CD14-positive monocyte (primary cell): Measurements from ENCODE around the gene CHMP1A. TPM values are rescaled to one million over a fixed set of nuclear protein-coding genes. Genes with fewer than 3 reads are reported as not detected.

Source experiments
- DNase-seq, 3 donors: peaks; one replicate each; pipeline ENCODE4 v3.0.0-alpha.2; 2011 to 2022
- H2AFZ ChIP-seq: 2 replicates; pipeline ENCODE4 v1.6.0; 2012; ENCODE audit warnings: mild to moderate bottlenecking, low read depth, low read length, inconsistent platforms; ENCODE audit not compliant: insufficient read depth, poor library complexity, severe bottlenecking
- H3K27ac ChIP-seq, 2 donors: 1 replicate in 1 of 2; 2 replicates in 1 of 2; pipeline ENCODE4 v1.5.1; 2012 to 2013; ENCODE audit warnings: low read length in 2 of 2, control low read depth in 1 of 2, inconsistent platforms in 1 of 2, low read depth in 1 of 2, mild to moderate bottlenecking in 1 of 2
- H3K27me3 ChIP-seq, 2 donors: one replicate each; pipeline versions ENCODE4 v1.6.0 to v1.6.1; 2011 to 2013; ENCODE audit warnings: low read length in 2 of 2; ENCODE audit not compliant: control insufficient read depth in 2 of 2, insufficient read depth in 2 of 2
- H3K36me3 ChIP-seq, 2 donors: replicated peaks in 1 of 2; 1 replicate in 1 of 2; 2 replicates in 1 of 2; pipeline versions ENCODE4 v1.5.1 to v1.6.1; 2012 to 2013; ENCODE audit warnings: low read length in 2 of 2, control low read depth in 1 of 2, inconsistent platforms in 1 of 2, mild to moderate bottlenecking in 1 of 2; ENCODE audit not compliant: insufficient read depth in 2 of 2, control insufficient read depth in 1 of 2
- H3K4me1 ChIP-seq, 2 donors: 1 replicate in 1 of 2; 2 replicates in 1 of 2; pipeline versions ENCODE4 v1.5.1 to v1.6.1; 2012 to 2013; ENCODE audit warnings: low read length in 2 of 2, control low read depth in 1 of 2, inconsistent platforms in 1 of 2, mild to moderate bottlenecking in 1 of 2, moderate library complexity in 1 of 2; ENCODE audit not compliant: insufficient read depth in 2 of 2, control insufficient read depth in 1 of 2
- H3K4me2 ChIP-seq: replicated peaks from 2 replicates; pipeline ENCODE3; 2012; ENCODE audit warnings: low read length, moderate library complexity, mild to moderate bottlenecking; ENCODE audit not compliant: poor library complexity, severe bottlenecking; ENCODE audit errors: extremely low read depth
- H3K4me3 ChIP-seq, 3 experiments: fragments of 200-600 bp in 1 of 3; sonication (generic) in 1 of 3; replicated peaks in 1 of 3; 1 replicate in 2 of 3; 2 replicates in 1 of 3; pipeline ENCODE4 v1.5.1; 2011 to 2013; ENCODE audit warnings: low read length in 3 of 3, mild to moderate bottlenecking in 3 of 3, control low read depth in 2 of 3, low read depth in 2 of 3, inconsistent platforms in 1 of 3, moderate library complexity in 1 of 3
- H3K79me2 ChIP-seq: 2 replicates; pipeline ENCODE4 v1.6.0; 2012; ENCODE audit warnings: mild to moderate bottlenecking, control low read depth, inconsistent platforms, low read length, moderate library complexity; ENCODE audit not compliant: insufficient read depth
- H3K9ac ChIP-seq: 2 replicates; pipeline ENCODE4 v1.6.0; 2017; ENCODE audit warnings: low read length, mild to moderate bottlenecking; ENCODE audit not compliant: insufficient read depth, poor library complexity, severe bottlenecking
- H3K9me3 ChIP-seq, 2 donors: replicated peaks in 1 of 2; 1 replicate in 1 of 2; 2 replicates in 1 of 2; pipeline versions ENCODE4 v1.5.1 to v1.6.1; 2012 to 2013; ENCODE audit warnings: low read length in 2 of 2, control low read depth in 1 of 2; ENCODE audit not compliant: control insufficient read depth in 1 of 2, insufficient read depth in 1 of 2
- H4K20me1 ChIP-seq: 2 replicates; pipeline ENCODE4 v1.6.0; 2012; ENCODE audit warnings: mild to moderate bottlenecking, low read length, control low read depth, moderate library complexity; ENCODE audit not compliant: insufficient read depth
- H3K27ac Mint-ChIP-seq, 7 donors: one replicate each; pipeline ENCODE4 v1.8.0; 2020; ENCODE audit warnings: mild to moderate bottlenecking in 7 of 7, mixed read lengths in 7 of 7, moderate library complexity in 6 of 7, inconsistent platforms in 2 of 7
- H3K27me3 Mint-ChIP-seq, 3 donors: one replicate each; pipeline ENCODE4 v1.8.0; 2021 to 2022; ENCODE audit warnings: low read depth in 3 of 3, mild to moderate bottlenecking in 3 of 3, mixed read lengths in 3 of 3, moderate library complexity in 3 of 3, inconsistent platforms in 1 of 3
- H3K36me3 Mint-ChIP-seq, 2 donors: one replicate each; pipeline ENCODE4 v1.8.0; 2020; ENCODE audit warnings: mixed read lengths in 2 of 2, inconsistent platforms in 1 of 2, mild to moderate bottlenecking in 1 of 2
- H3K4me1 Mint-ChIP-seq: one replicate; pipeline ENCODE4 v1.8.0; 2020; ENCODE audit warnings: mild to moderate bottlenecking, mixed read lengths
- H3K4me3 Mint-ChIP-seq, 2 donors: one replicate each; pipeline ENCODE4 v1.8.0; 2020; ENCODE audit warnings: mild to moderate bottlenecking in 2 of 2, mixed read lengths in 2 of 2, moderate library complexity in 1 of 2
- H3K9me3 Mint-ChIP-seq, 7 donors: one replicate each; pipeline ENCODE4 v1.8.0; 2020 to 2022; ENCODE audit warnings: mixed read lengths in 7 of 7, mild to moderate bottlenecking in 6 of 7, moderate library complexity in 6 of 7, inconsistent platforms in 2 of 7
- WGBS: methylation state at CpG from one replicate; pipeline ENCODE4 v1.1.5; 2013; ENCODE audit warnings: missing lambda C conversion rate; ENCODE audit not compliant: insufficient coverage; 5-methylcytosine and 5-hydroxymethylcytosine counted together
- intact Hi-C, 2 donors: fragments of 100-400 bp; cut with micrococcal nuclease; formaldehyde crosslinking; loops; one replicate each; pipeline versions ENCODE4 v1.15.0 to v1.15.1; 2023
- polyA minus RNA-seq: library from RNA; depleted of rRNA, polyadenylated mRNA; stranded (reverse); fragments of >200 nt; gene quantifications from 2 replicates; pipeline ENCODE4 v1.2.3, GENCODE V29; 2012
- polyA plus RNA-seq, 3 donors: library from polyadenylated mRNA; depleted of rRNA in 1 of 3; unstranded in 2 of 3; stranded (reverse) in 1 of 3; fragments of 300-500 nt in 2 of 3; fragments of >200 nt in 1 of 3; fragmentation: Illumina TruSeq in 2 of 3; gene quantifications; 1 replicate in 2 of 3; 2 replicates in 1 of 3; pipeline ENCODE4 v1.2.3, GENCODE V29; 2012 to 2021
- total RNA-seq, 12 experiments: library from RNA in 1 of 12; stranded (reverse) in 1 of 12; fragments of 120-200 nt in 1 of 12; gene quantifications; one replicate each; pipeline ENCODE4 v1.2.4 and lab custom pipeline; 2013 to 2026; ENCODE audit warnings: mixed read lengths in 6 of 12, inconsistent platforms in 1 of 12
- TF ChIP-seq, protein P1 (sequence below): fragments of 200-600 bp; IDR thresholded peaks from one replicate; pipeline ENCODE4 v1.8.0; 2022; ENCODE audit warnings: antibody characterized with exemption, mild to moderate bottlenecking

The CHMP1A gene
- 48.3 TPM for total RNA-seq (2013)
- 10 to 100 TPM; 57.3 to 85.7 (median 76.6) TPM for polyA plus RNA-seq
- polyA minus RNA-seq, result 40.6 and 62.8 TPM in 2 replicates
- 29.1 to 68.0 (median 47.7) reads per million in 11 experiments for total RNA-seq (lab: John Stamatoyannopoulos, UW)

DNA sequence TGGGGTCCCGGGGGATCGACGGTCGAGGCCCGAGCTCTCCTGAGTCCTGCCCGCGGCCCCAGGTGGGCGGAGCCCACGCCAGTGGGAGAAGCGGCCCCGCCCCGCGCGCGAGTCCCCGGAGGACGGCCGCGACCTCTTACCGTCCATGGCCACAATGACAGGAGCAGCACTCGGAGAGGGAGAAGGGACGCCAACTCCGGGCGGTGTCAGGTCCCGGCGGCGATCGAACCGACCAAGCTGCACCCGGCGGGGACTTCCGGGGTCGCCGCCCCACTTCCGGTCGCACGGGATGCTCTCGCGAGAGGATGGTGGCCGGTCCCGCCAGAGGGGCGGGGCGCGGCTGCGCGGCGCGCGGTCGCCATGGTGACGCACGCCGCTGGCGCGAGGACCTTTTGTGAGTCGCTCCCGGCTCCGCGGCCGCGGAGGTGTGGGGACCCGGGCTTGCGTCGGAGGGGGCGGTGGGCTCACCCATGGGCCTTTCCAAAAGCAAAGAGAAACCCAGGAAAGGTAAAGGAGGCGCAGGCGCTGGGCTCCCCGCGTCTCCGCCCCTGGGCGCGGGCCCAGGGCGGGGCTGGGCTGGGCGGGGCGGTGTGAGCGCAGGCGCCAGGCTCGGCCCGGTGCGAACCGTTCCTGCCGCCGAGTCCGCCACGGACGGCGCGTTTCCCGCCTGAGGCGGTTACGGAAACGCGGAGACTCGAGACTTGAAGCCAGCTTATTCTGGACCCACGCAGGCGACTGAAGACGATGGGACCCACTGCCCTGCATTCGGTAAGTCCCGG, at the start of gene CHMP1A, which contains the start of gene SPATA33:
Gene CHMP1A (minus strand): TSS at position 267 of the 779 bp plus-strand sequence. CDS start 120 bp downstream, at position 147.
Gene SPATA33 (plus strand): TSS at position 395 of the 779 bp plus-strand sequence. CDS start 76 bp downstream, at position 471.
- DNase-seq, result peak; percentile 83 to 90 (median 85)
- TF ChIP-seq, protein P1, sequence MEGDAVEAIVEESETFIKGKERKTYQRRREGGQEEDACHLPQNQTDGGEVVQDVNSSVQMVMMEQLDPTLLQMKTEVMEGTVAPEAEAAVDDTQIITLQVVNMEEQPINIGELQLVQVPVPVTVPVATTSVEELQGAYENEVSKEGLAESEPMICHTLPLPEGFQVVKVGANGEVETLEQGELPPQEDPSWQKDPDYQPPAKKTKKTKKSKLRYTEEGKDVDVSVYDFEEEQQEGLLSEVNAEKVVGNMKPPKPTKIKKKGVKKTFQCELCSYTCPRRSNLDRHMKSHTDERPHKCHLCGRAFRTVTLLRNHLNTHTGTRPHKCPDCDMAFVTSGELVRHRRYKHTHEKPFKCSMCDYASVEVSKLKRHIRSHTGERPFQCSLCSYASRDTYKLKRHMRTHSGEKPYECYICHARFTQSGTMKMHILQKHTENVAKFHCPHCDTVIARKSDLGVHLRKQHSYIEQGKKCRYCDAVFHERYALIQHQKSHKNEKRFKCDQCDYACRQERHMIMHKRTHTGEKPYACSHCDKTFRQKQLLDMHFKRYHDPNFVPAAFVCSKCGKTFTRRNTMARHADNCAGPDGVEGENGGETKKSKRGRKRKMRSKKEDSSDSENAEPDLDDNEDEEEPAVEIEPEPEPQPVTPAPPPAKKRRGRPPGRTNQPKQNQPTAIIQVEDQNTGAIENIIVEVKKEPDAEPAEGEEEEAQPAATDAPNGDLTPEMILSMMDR, result no peak
- WGBS, result under 1% methylated on average over 98 of the region's 99 CpGs
- Mint-ChIP-seq H3K36me3 (peaks cover 25 to 49% of the 10 kb centered on the region in 2 donors), H3K27ac (peak within 1 kb of the TSS; percentile 79 to 92 (median 84)), H3K9me3 (no peaks in the 10 kb centered on the region), H3K4me3 (peak within 1 kb of the TSS; percentile 86 to 93), H3K4me1 (peaks cover 29% of the 10 kb centered on the region), H3K27me3 (peaks cover 0 to 1% (median 0%) of the 10 kb centered on the region in 3 donors)
- no peaks in the 10 kb centered on the region for H3K27me3 ChIP-seq
- peaks cover 10 to 45% of the 10 kb centered on the region in 2 donors for H3K36me3 ChIP-seq
- H3K79me2 ChIP-seq, result peaks cover 59% of the 10 kb centered on the region
- H3K4me2 ChIP-seq, result peak within 1 kb of the TSS; percentile 99
- H3K9ac ChIP-seq, result peak within 1 kb of the TSS; percentile 97
- peak within 1 kb of the TSS; percentile 9 to 89 for H3K27ac ChIP-seq
- peak within 1 kb of the TSS; percentile 89 to 98 (median 96) for H3K4me3 ChIP-seq
- intact Hi-C loops, result no loop called here
- H4K20me1 ChIP-seq, result peaks cover 34% of the 10 kb centered on the region
- peak within 1 kb of the TSS; percentile 97 for H2AFZ ChIP-seq
- H3K4me1 ChIP-seq, result peaks cover 16 to 21% of the 10 kb centered on the region in 2 donors
- H3K9me3 ChIP-seq, result no peaks in the 10 kb centered on the region

DNA sequence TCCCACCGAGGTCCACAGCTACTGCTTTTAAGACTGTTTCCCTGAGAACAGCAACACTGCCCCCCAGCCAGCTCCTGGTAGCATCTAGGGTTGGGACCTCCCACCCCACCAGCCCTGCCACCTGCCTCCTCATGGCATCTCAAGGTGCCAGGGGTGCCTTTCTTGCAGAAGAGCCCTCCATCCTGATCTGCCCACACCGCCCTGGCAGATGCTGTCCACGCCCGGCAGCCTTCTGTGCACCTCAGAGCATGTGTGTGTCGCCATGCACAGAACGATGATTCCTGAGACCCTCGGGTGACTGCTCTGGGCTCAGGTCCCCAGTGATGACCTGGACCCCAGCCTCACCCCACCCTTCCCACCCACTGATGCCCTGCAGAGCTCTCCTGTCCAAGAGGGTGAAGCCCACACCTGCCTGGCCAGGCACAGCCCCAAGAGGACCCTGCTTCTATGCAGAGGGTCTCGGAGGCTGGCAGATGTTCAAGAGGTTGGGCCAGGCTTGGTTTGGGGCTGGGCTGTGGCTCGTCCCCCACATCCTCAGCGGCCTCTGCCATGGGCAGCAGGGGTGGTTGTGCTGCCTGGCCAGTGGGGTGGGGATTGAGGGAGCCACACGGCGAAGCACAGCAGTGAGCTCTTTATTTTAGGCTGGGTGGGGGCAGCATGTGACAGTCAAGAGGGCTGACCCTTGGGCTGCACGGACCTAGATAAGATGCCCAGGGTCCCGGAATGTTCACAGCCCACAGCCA, 49.2 kb upstream of the CHMP1A start:
- TF ChIP-seq, protein P1, result no peak
- Mint-ChIP-seq H3K27me3 (peaks cover 13 to 16% (median 13%) of the 10 kb centered on the region in 3 donors), H3K9me3 (no peaks in the 10 kb centered on the region), H3K36me3 (peaks cover 7 to 23% of the 10 kb centered on the region in 2 donors), H3K4me3 (peak overlapping the region in 1 of 2 donors; percentile 67), H3K27ac (peak overlapping the region in 1 of 7 donors; percentile 13), H3K4me1 (peaks cover 11% of the 10 kb centered on the region)
- no peak overlapping the region for H3K9ac ChIP-seq
- no peaks in the 10 kb centered on the region for H3K9me3 ChIP-seq
- no peaks in the 10 kb centered on the region for H3K27me3 ChIP-seq
- H3K4me1 ChIP-seq, result peaks cover 13 to 17% of the 10 kb centered on the region in 2 donors
- intact Hi-C loops, result loop anchor here (1.0 to 2.0 kb wide), 2 partner anchors 86 to 87 kb away; no protein-coding TSS in a partner anchor
- DNase-seq, result peak in 1 of 3 donors; percentile 4
- no peaks in the 10 kb centered on the region for H4K20me1 ChIP-seq
- no peaks in the 10 kb centered on the region for H3K79me2 ChIP-seq
- WGBS, result 92% methylated on average over 14 of the region's 14 CpGs
- no peak overlapping the region for H3K4me3 ChIP-seq
- H3K27ac ChIP-seq, result no peak overlapping the region
- H2AFZ ChIP-seq, result no peak overlapping the region
- H3K4me2 ChIP-seq, result no peak overlapping the region
- H3K36me3 ChIP-seq, result peaks cover 9 to 18% of the 10 kb centered on the region in 2 donors
